ENCODE data around the gene EMCN. TPM values are rescaled to one million over a fixed set of nuclear protein-coding genes. Genes with fewer than 3 reads are reported as not detected.

EMCN gene
- total RNA-seq, 2 donors from 2014 or later = 3.4 to 6.6 TPM

DNA sequence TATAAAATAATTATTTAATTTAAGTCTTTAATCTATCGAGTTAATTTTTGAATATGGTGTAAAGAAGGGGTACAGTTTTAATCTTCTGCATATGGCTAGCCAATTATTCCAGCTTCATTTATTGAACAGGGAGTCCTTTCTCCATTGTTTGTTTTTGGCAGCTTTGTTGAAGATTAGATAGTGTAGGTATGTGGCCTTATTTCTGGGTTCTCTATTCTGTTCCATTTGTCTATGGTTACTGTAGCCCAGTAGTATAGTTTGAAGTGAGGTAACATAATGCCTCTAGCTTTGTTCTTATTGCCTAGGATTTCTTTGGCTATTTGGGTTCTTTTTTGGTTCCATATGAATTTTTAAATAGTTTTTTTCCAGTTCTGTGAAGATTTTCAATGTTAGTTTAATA lies 48.3 kb downstream of the EMCN start:
- ATAC-seq (no peak), DNase-seq (no peak)
- Histone ChIP-seq H3K4me3 (no peak overlapping the region), H3K36me3 (replicated peaks in 1 of 2; ENCODE audit: insufficient read depth in 1 of 2, low read depth in 2 of 2) (no peaks in the 10 kb centered on the region), H3K9me3 (no peaks in the 10 kb centered on the region), H3K4me1 (no peaks in the 10 kb centered on the region), H3K27ac (no peak overlapping the region), H3K27me3 (no peaks in the 10 kb centered on the region)
- TF ChIP-seq POLR2A (IDR thresholded peaks at IDR 0.05) = no peak
- no peak for TF ChIP-seq CTCF (IDR thresholded peaks at IDR 0.05)
- intact Hi-C loops (cut with DNase I) = no loop called here
- WGBS, 2 donors = 81% methylated on average over 1 of the region's 1 CpG; no CpG with 5 or more reads in 1 of the 2 donors

DNA sequence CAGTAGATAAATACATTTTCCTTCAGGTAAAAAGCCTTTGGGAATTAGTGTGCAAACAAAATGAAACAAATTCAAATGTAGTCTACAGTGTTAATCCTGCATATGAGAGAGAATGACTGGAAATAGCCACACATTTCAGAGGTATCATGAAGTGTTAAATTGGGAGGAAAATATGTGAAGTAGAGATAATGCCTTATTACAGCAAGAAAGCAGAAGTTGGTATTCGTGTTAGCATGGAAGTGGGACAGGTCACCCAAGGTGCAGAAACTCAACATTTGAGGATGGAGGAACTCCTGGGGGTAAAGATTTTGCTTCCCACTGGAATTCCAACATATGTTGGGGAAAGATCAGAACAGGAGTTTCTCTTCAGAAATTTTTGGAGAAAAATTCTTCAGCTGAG lies 51.3 kb downstream of the EMCN start:
- Histone ChIP-seq H3K9me3 (no peaks in the 10 kb centered on the region), H3K36me3 (replicated peaks in 1 of 2; ENCODE audit: insufficient read depth in 1 of 2, low read depth in 2 of 2) (no peaks in the 10 kb centered on the region), H3K4me3 (no peak overlapping the region), H3K4me1 (no peaks in the 10 kb centered on the region), H3K27me3 (no peaks in the 10 kb centered on the region), H3K27ac (no peak overlapping the region)
- DNase-seq (no peak), ATAC-seq (no peak)
- intact Hi-C loops (cut with DNase I) = no loop called here
- 52 to 63% methylated on average over 1 of the region's 1 CpG for WGBS, 2 donors
- TF ChIP-seq CTCF (IDR thresholded peaks at IDR 0.05) (no peak), POLR2A (IDR thresholded peaks at IDR 0.05) (no peak)

GRCh38 chr4:100461807-100462605 lies 55.8 kb downstream of the EMCN start:
- TF ChIP-seq CTCF (IDR thresholded peaks at IDR 0.05) = no peak
- TF ChIP-seq POLR2A (IDR thresholded peaks at IDR 0.05) = no peak
- no peak for DNase-seq
- Histone ChIP-seq H3K36me3 (replicated peaks in 1 of 2; ENCODE audit: insufficient read depth in 1 of 2, low read depth in 2 of 2) (no peaks in the 10 kb centered on the region), H3K27ac (no peak overlapping the region), H3K4me3 (no peak overlapping the region), H3K27me3 (no peaks in the 10 kb centered on the region), H3K9me3 (no peaks in the 10 kb centered on the region), H3K4me1 (no peaks in the 10 kb centered on the region)
- no peak for ATAC-seq
- intact Hi-C loops (cut with DNase I) = no loop called here
- WGBS, 2 donors = 79 to 82% methylated on average over 5 of the region's 5 CpGs

DNA sequence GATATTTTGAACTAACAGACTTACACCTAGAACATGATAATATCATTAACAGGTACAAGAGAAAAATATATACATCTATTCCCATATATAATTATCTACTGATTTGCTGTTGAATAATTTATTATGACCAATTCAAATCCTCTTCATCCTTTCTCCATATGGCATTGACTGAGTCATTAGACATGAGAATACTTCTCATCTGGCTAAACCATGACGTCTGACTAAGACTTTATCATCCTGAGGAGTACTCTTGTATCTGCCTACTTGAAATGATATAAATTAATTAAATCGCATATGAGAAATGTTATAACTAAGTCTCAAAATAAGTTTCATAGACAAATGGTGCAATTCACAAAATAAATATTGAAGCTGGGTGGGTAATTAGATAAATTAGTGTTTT lies 67.4 kb downstream of the EMCN start:
- intact Hi-C loops (cut with DNase I) = no loop called here
- ATAC-seq = no peak
- Histone ChIP-seq H3K4me1 (no peaks in the 10 kb centered on the region), H3K9me3 (no peaks in the 10 kb centered on the region), H3K36me3 (replicated peaks in 1 of 2; ENCODE audit: insufficient read depth in 1 of 2, low read depth in 2 of 2) (no peaks in the 10 kb centered on the region), H3K27me3 (no peaks in the 10 kb centered on the region), H3K4me3 (no peak overlapping the region), H3K27ac (no peak overlapping the region)
- WGBS, 2 donors = 66% methylated on average over 2 of the region's 2 CpGs
- TF ChIP-seq POLR2A (IDR thresholded peaks at IDR 0.05) (no peak), CTCF (IDR thresholded peaks at IDR 0.05) (no peak)
- DNase-seq = no peak

DNA sequence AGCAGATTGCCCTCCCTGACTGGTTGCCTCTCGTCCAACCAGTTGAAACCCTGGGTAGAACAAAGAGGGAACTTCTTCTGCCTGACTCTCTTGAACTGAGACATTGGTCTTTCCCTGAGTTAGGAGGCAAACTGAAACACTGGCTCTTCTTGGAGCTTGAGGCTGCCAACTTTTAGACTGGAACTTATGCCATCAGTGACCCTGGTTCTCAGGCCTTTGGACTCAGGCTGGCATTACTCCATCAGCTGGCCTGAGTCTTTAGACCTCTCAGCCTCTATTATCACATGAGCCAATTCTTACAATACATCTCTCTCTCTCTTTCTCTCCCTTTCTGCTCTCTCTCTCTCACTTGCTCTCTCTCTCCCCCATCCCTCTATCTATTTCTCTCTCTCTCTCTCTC lies 86.4 kb downstream of the EMCN start:
- H3K27ac ChIP-seq = no peak overlapping the region
- H3K4me1 ChIP-seq = no peaks in the 10 kb centered on the region
- no peaks in the 10 kb centered on the region for H3K36me3 ChIP-seq (replicated peaks in 1 of 2; ENCODE audit: insufficient read depth in 1 of 2, low read depth in 2 of 2)
- no peak for TF ChIP-seq CTCF (IDR thresholded peaks at IDR 0.05)
- WGBS, 2 donors = 67 to 75% methylated on average over 1 of the region's 1 CpG
- no peaks in the 10 kb centered on the region for H3K9me3 ChIP-seq
- peak in 2 of 4 donors; percentile 44 to 68 for DNase-seq
- no peak overlapping the region for H3K4me3 ChIP-seq
- H3K27me3 ChIP-seq = no peaks in the 10 kb centered on the region
- intact Hi-C loops (cut with DNase I) = no loop called here
- no peak for ATAC-seq

Measured in body of pancreas (tissue), 4 donors.